K562 (cell line): ENCODE results near the gene FADS1. TPM values are rescaled to one million over a fixed set of nuclear protein-coding genes. Genes with fewer than 3 reads are reported as not detected.
A peak's percentile ranks its signal among the peaks of the same experiment; 100 is the strongest.

Experiments
- ARHGAP35 ChIP-seq: fragments of 450-650 bp; IDR thresholded peaks from 2 replicates; pipeline ENCODE4 v1.6.1; 2018; ENCODE audit not compliant: partially characterized antibody
- CBX1 ChIP-seq: sonication (generic); IDR thresholded peaks from 2 replicates; pipeline ENCODE4 v1.6.1; 2016; ENCODE audit warnings: antibody characterized with exemption, low read depth, mild to moderate bottlenecking
- EWSR1 ChIP-seq: fragments of 450-650 bp; IDR thresholded peaks from 2 replicates; pipeline ENCODE4 v1.6.1; 2018; ENCODE audit warnings: borderline replicate concordance, mild to moderate bottlenecking, low read depth, moderate library complexity; ENCODE audit not compliant: partially characterized antibody
- MTF1 ChIP-seq: fragments of 250-450 bp; sonication (Bioruptor Pico); IDR thresholded peaks from 2 replicates; pipeline ENCODE4 v1.9.0; 2021; ENCODE audit warnings: moderate library complexity, mild to moderate bottlenecking, inconsistent platforms, borderline replicate concordance
- NR2C1 ChIP-seq, 2 experiments: fragments of 450-650 bp; IDR thresholded peaks; 2 replicates each; pipeline ENCODE4 v1.6.1; 2017; ENCODE audit warnings: mild to moderate bottlenecking in 2 of 2, antibody characterized with exemption in 1 of 2, inconsistent platforms in 1 of 2, missing compliant biosample characterization in 1 of 2, missing genetic modification characterization in 1 of 2
- RBM15 ChIP-seq: fragments of 200-400 bp; formaldehyde crosslinking; IDR thresholded peaks from 2 replicates; pipeline ENCODE4 v1.6.1; 2018; ENCODE audit warnings: mild to moderate bottlenecking, low read length, moderate library complexity; ENCODE audit not compliant: insufficient read depth
- RBM34 ChIP-seq: fragments of 200-400 bp; formaldehyde crosslinking; IDR thresholded peaks from 2 replicates; pipeline ENCODE4 v1.6.1; 2018; ENCODE audit warnings: low read length, borderline replicate concordance; ENCODE audit not compliant: insufficient read depth
- RHOXF2B ChIP-seq: fragments of 250-450 bp; sonication (Bioruptor Pico); conservative IDR thresholded peaks from 2 replicates; pipeline ENCODE4 v1.5.1; 2021
- SMARCA5 ChIP-seq: fragments of 450-650 bp; IDR thresholded peaks from 2 replicates; pipeline ENCODE4 v1.6.1; 2016
- TAL1 ChIP-seq: fragments of 450-650 bp; IDR thresholded peaks from 2 replicates; pipeline ENCODE4 v1.6.1; 2016; ENCODE audit warnings: mild to moderate bottlenecking
- TARDBP ChIP-seq: fragments of 450-650 bp; IDR thresholded peaks from 2 replicates; pipeline ENCODE4 v1.6.1; 2016
- ZNF143 ChIP-seq: sonication (generic); formaldehyde crosslinking; IDR thresholded peaks from 2 replicates; pipeline ENCODE4 v1.9.0; 2022; ENCODE audit warnings: mild to moderate bottlenecking, missing genetic modification reagents
- ZNF644 ChIP-seq: fragments of 200-800 bp; sonication (Bioruptor generic); IDR thresholded peaks from 2 replicates; pipeline ENCODE4 v1.6.1; 2016; ENCODE audit warnings: low read depth, missing genetic modification characterization, missing compliant biosample characterization
- ZNF696 ChIP-seq: fragments of 250-450 bp; sonication (Bioruptor Pico); conservative IDR thresholded peaks from 2 replicates; pipeline ENCODE4 v1.4.0; 2020; ENCODE audit warnings: mild to moderate bottlenecking, moderate library complexity
- ZNF780A ChIP-seq: fragments of 250-450 bp; sonication (Bioruptor Pico); IDR thresholded peaks from 2 replicates; pipeline ENCODE4 v1.5.0; 2021; ENCODE audit warnings: mild to moderate bottlenecking
- polyA plus RNA-seq, 8 experiments: library from polyadenylated mRNA; depleted of rRNA in 4 of 8; stranded (reverse) in 5 of 8; unstranded in 3 of 8; fragments of >200 nt; fragmentation: Nextera tagmentation in 2 of 8; fragmentation: Illumina TruSeq in 1 of 8; extraction: Ambion mirVana in 2 of 8; extraction: Trizol in 1 of 8; gene quantifications; 2 replicates each; pipeline versions ENCODE4 v1.2.1 to v1.2.3, GENCODE V29; 2011 to 2014; ENCODE audit warnings: inconsistent platforms in 1 of 8, missing spikeins in 1 of 8
- total RNA-seq, 7 experiments: library from RNA; depleted of rRNA in 6 of 7; stranded (reverse); fragments of >200 nt in 6 of 7; fragmentation: Illumina TruSeq in 2 of 7; extraction: Trizol in 2 of 7; gene quantifications; 2 replicates each; pipeline versions ENCODE4 v1.2.1 to v1.2.3, GENCODE V29; 2011 to 2021; ENCODE audit warnings: low replicate concordance in 1 of 7
- TF ChIP-seq, protein P1 (sequence below): fragments of 450-650 bp; IDR thresholded peaks from 2 replicates; pipeline ENCODE4 v1.6.1; 2016; ENCODE audit warnings: mild to moderate bottlenecking, moderate library complexity

Gene FADS1
- total and polyA plus RNA-seq, 9 of the 15 experiments (the other 6 are each of a cell fraction or from before 2014, with no cell fraction given): 110 to 864 (median 364) TPM

DNA sequence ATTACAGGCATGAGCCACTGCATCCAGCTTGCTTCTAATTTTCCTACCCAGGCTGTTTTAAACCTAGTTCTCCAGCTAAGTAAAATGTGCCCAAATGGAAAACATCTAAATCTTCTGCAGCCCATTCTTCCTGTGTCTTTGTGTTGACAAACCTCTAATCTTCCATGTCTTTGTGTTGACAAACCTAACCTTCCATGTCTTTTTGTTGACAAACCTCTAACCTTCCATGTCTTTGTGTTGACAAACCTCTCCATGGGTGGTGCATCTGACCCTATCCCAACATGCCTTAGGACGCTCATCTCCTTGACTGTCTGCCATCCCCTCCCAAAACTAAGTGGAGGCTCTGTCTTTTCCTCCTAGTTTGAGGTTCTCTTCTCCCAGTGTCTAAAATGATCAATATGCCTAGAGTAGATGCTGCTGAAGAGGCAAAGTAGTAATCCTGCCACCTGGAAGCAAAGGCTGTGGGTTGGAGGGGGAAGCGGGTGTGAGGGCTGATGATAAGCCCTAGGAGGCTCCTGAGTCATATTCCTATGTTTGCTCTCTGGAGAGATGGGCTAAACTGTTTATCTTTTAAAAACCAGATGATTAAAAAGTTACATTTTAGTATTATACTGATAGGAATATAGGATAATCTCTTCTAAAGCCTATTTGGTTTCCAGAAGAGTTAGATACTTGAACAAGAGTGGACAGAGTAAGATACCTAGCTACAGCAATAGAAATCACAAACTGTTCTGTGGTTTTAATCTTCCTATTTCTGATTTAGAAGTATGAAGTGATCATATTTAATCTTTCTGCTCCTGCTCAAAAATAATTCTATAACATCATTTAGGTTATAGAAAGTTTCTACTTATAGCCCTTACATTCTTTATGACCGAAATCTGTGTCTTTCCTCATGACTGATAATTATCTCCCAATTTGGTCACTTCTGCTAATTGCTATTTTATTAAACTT lies 16.2 kb downstream of the FADS1 start (continued):
- TF ChIP-seq NR2C1 (IDR thresholded peaks at IDR 0.05): no peak
- TF ChIP-seq NR2C1 (tag; IDR thresholded peaks at IDR 0.05): 0 out of 2 replicates have a peak, but pooled peaks have one; percentile 24
- no peak for TF ChIP-seq ZNF644
- no peak for TF ChIP-seq ZNF143 (CRISPR knock-in tag)
- no peak for TF ChIP-seq RBM34
- TF ChIP-seq RBM15: no peak
- no peak for TF ChIP-seq TARDBP
- TF ChIP-seq SMARCA5: no peak
- TF ChIP-seq MTF1 (CRISPR knock-in tag): no peak
- TF ChIP-seq TAL1: peak; percentile 95
- TF ChIP-seq ZNF780A (CRISPR knock-in tag): no peak
- TF ChIP-seq, protein P1, sequence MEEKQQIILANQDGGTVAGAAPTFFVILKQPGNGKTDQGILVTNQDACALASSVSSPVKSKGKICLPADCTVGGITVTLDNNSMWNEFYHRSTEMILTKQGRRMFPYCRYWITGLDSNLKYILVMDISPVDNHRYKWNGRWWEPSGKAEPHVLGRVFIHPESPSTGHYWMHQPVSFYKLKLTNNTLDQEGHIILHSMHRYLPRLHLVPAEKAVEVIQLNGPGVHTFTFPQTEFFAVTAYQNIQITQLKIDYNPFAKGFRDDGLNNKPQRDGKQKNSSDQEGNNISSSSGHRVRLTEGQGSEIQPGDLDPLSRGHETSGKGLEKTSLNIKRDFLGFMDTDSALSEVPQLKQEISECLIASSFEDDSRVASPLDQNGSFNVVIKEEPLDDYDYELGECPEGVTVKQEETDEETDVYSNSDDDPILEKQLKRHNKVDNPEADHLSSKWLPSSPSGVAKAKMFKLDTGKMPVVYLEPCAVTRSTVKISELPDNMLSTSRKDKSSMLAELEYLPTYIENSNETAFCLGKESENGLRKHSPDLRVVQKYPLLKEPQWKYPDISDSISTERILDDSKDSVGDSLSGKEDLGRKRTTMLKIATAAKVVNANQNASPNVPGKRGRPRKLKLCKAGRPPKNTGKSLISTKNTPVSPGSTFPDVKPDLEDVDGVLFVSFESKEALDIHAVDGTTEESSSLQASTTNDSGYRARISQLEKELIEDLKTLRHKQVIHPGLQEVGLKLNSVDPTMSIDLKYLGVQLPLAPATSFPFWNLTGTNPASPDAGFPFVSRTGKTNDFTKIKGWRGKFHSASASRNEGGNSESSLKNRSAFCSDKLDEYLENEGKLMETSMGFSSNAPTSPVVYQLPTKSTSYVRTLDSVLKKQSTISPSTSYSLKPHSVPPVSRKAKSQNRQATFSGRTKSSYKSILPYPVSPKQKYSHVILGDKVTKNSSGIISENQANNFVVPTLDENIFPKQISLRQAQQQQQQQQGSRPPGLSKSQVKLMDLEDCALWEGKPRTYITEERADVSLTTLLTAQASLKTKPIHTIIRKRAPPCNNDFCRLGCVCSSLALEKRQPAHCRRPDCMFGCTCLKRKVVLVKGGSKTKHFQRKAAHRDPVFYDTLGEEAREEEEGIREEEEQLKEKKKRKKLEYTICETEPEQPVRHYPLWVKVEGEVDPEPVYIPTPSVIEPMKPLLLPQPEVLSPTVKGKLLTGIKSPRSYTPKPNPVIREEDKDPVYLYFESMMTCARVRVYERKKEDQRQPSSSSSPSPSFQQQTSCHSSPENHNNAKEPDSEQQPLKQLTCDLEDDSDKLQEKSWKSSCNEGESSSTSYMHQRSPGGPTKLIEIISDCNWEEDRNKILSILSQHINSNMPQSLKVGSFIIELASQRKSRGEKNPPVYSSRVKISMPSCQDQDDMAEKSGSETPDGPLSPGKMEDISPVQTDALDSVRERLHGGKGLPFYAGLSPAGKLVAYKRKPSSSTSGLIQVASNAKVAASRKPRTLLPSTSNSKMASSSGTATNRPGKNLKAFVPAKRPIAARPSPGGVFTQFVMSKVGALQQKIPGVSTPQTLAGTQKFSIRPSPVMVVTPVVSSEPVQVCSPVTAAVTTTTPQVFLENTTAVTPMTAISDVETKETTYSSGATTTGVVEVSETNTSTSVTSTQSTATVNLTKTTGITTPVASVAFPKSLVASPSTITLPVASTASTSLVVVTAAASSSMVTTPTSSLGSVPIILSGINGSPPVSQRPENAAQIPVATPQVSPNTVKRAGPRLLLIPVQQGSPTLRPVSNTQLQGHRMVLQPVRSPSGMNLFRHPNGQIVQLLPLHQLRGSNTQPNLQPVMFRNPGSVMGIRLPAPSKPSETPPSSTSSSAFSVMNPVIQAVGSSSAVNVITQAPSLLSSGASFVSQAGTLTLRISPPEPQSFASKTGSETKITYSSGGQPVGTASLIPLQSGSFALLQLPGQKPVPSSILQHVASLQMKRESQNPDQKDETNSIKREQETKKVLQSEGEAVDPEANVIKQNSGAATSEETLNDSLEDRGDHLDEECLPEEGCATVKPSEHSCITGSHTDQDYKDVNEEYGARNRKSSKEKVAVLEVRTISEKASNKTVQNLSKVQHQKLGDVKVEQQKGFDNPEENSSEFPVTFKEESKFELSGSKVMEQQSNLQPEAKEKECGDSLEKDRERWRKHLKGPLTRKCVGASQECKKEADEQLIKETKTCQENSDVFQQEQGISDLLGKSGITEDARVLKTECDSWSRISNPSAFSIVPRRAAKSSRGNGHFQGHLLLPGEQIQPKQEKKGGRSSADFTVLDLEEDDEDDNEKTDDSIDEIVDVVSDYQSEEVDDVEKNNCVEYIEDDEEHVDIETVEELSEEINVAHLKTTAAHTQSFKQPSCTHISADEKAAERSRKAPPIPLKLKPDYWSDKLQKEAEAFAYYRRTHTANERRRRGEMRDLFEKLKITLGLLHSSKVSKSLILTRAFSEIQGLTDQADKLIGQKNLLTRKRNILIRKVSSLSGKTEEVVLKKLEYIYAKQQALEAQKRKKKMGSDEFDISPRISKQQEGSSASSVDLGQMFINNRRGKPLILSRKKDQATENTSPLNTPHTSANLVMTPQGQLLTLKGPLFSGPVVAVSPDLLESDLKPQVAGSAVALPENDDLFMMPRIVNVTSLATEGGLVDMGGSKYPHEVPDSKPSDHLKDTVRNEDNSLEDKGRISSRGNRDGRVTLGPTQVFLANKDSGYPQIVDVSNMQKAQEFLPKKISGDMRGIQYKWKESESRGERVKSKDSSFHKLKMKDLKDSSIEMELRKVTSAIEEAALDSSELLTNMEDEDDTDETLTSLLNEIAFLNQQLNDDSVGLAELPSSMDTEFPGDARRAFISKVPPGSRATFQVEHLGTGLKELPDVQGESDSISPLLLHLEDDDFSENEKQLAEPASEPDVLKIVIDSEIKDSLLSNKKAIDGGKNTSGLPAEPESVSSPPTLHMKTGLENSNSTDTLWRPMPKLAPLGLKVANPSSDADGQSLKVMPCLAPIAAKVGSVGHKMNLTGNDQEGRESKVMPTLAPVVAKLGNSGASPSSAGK: no peak
- no peak for TF ChIP-seq ZNF696 (CRISPR knock-in tag)
- no peak for TF ChIP-seq EWSR1
- no peak for TF ChIP-seq RHOXF2B (CRISPR knock-in tag)
- TF ChIP-seq ARHGAP35: no peak
- no peak for TF ChIP-seq CBX1
